HG03575 (cell line): ENCODE results near the gene DCBLD2.
"Not testable (repeated sequence)": the region's sequence is repeated elsewhere in the genome, so short reads cannot be mapped to it uniquely, and the experiment has no call there.

Experiments used
- ATAC-seq: cut with Tn5 transposase; IDR thresholded peaks from one replicate; pipeline ENCODE4 v1.9.1; 2021; ENCODE audit not compliant: unreplicated experiment, insufficient number of reproducible peaks, low FRiP score; ENCODE audit errors: extremely low read depth

DCBLD2 gene

DNA sequence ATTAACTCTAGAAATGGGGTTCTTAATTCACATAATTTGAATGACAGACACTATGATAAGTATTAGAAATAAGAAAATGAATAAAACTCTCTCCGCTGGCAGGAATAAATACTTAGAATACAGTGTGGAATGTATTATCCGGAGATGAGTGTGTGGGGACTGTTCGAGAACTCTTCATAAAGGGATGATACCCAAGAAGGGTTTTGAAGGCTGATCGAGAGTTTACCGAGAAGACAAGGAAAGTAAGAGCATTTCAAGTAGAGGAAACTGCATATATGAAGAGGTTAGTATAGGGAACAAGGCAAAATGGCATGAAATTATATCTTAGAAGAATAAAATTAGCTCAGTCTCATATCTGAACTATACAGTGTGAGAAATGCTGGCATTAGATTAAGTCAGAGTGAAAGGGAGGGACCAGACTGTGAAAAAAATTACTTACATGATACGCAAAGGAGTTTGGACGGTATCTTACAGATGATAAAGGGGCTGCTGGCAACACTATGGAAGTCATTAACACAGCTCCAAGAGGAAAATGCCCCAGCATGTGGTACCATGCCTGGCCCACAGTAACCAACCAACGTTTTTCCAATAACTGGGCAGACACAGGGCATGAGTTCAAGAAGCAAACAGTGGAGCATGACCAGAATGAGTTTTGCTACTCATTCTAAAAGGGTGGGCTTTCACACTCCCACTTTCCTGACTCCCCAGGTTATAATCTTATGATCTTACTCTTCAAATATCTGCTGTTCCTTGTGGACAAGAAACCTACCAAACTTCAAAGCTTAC lies 6.5 kb downstream of the DCBLD2 start:
- no peak for ATAC-seq

GRCh38 chr3:98893740-98894139 lies 7.8 kb downstream of the DCBLD2 start:
- ATAC-seq: no peak

GRCh38 chr3:98892263-98892662 lies 9.2 kb downstream of the DCBLD2 start:
- ATAC-seq: no peak

DNA sequence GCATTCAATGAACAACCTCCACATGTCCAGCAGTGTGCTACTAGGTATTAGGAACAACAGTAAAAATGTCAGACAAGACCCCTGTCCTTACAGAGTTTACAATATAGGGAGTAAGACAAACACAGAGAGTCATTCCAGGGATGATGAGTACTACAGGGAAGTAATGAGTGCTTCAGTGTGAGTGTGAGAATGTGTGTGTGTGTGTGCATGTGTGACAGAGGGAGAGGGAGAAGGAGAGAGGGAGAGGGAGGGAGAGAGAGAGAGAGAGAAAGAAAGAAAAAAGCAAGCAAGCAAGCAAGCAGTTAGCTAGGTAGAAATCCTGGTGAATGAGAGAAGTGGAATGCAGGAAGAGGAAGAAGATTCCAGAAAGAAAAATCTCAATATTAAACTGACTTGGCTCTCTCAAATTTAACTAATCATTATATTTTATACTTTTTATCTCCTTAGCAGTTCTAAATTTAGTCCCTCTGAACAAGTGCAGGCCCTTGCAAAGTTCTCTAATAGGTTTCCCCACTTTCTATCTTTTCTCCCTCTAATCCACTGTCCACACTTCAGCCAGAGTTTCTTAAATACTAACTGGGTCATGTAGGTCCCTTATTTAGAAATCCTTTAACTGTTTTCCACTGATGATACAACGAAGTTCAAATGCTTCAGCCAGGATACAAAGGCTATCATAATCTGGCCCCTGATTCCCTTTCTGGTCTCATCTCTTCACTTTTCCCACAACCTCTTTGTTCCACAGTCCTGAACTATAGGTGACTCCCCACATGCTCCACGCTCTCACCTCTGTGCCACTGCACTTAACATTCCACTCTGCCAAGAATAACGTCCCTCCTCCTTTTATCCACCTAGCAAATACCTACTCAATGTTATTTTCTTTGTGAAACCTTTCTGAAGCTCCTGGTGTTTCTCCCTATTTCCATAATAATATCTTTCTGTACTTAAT lies 10.3 kb downstream of the DCBLD2 start:
- no peak for ATAC-seq

GRCh38 chr3:98890181-98890835 lies 11.2 kb downstream of the DCBLD2 start:
- ATAC-seq: no peak

GRCh38 chr3:98887684-98888083 lies 13.8 kb downstream of the DCBLD2 start:
- no peak for ATAC-seq

DNA sequence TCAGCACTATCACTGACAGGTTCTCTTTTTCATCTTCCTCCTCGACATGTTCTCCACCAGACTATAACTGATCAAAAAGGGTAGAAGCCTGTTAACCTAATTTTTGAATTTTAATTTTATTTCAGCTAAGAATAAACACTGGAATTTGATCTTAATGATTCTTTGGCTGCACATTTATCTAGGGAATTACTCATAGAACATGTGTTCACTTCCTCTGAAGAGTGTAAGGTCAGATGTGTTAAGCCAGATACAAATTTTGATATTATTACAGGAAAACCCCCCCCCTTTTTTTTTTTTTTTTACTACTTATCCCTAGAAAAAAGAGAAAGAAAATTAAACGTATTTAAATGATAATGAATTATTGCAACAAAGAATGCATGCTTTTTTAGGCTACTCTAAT lies 15.0 kb downstream of the DCBLD2 start:
- ATAC-seq: no peak

DNA sequence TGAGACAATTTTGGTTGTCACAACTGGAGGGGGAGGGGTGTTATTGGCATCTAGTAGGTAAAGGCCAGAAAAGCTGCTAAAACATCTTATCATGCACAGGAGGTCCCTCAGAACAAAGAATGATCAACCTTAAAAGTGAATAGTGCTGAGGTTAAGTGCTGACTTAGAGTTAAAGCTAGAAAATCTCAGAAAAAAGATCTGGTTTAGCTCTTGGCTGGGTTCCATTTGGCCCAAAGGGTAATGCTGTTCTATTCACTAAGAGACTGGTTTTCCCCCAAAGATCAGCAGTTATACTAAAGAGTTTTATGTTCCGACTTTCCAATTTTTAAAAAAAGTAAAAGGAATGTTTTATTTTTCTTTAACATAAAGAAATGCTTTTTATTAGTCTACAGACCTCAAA lies 15.6 kb downstream of the DCBLD2 start:
- ATAC-seq: no peak

- ATAC-seq: no peak
These were observed 16.7 kb downstream of the DCBLD2 start for GRCh38 chr3:98884675-98885371.

- not testable (repeated sequence) for ATAC-seq
These were observed 18.7 kb downstream of the DCBLD2 start for GRCh38 chr3:98882614-98883333.

DNA sequence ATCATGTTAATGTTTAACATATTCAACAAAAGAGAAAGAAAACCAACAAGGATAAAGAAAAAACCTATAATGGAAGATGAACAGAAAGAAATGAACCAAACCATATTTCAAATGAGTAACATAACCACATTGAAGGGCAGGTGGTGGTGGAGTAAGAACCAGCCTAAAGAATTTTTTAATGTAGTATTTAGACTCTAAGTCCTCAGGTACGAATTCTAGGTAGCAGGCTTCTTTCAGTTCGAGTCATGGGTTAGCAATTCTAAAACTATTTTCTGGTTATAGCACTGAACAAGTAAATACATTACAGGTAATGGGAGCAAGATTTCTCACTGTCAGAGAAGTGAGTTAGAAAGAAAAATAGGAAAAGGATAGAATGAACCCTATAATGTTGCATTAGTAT lies 24.4 kb downstream of the DCBLD2 start:
- no peak for ATAC-seq

DNA sequence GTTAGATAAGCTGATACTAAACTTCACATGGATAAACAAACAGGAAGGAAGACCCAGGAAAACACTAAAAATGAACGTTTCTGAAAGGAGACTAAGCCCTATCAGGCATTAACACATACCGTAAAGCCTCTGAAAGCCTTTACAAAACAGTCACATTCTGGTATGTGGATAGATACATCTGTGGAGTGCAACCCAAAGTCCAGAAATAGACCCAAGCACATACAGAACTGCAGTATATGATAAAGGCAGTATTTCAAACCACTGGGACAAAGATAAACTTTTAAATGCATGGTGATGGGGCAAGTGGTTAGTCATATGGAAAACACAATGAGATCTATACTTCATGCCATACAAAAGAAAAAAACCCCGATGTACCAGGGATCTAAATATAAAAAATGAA lies 26.0 kb downstream of the DCBLD2 start:
- ATAC-seq: no peak

- ATAC-seq: no peak
These were observed 26.8 kb downstream of the DCBLD2 start for GRCh38 chr3:98874602-98875249.

DNA sequence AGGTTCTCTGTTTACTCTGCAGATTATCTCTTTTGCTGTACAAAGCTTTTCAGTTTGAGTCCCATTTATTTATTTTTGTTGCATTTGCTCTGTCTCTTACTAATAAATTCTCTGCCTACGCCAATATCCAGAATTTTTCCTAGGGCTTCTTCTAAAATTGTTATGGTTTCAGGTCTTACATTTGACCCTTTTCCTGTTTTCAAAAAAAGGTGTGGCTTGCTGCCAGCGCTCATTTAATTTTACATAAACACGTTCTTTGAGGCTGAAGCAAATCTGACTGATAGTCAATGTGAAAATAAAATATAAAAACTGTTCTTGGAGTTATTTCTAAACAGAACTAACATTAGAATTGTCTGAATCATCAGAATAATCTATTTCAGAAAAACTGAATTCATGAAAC lies 32.1 kb downstream of the DCBLD2 start:
- no peak for ATAC-seq

- ATAC-seq: not testable (repeated sequence)
These were observed 43.5 kb downstream of the DCBLD2 start for GRCh38 chr3:98857971-98858370.

- ATAC-seq: not testable (repeated sequence)
These were observed 44.2 kb downstream of the DCBLD2 start for GRCh38 chr3:98857258-98857657.

- ATAC-seq: no peak
These were observed 44.8 kb downstream of the DCBLD2 start for GRCh38 chr3:98856724-98857123.

- ATAC-seq: no peak
These were observed 45.6 kb downstream of the DCBLD2 start for GRCh38 chr3:98855806-98856400.
